ENCODE results near the gene SPTBN4.

SPTBN4 gene

DNA sequence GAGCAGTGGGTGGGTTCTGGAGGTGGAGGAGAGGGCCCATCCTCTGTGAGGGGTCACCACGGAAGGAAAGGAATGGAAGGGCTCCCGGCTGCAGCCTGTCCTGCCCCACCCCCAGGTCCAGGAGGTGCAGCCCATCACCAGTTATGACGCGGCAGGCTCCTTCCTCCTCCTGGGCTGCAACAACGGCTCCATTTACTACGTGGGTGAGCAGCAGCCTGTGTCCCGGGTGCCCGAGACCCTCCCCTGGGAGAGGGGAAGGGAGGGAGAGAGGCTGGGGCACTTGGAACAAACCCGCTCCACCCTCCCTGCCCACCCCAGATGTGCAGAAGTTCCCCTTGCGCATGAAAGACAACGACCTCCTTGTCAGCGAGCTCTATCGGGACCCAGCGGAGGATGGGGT lies 116.5 kb downstream of the SPTBN4 start:
- no peak overlapping the region for H3K4me3 ChIP-seq (ENCODE audit: low read depth, low read length)
- in situ Hi-C loops (cut with HindIII; ENCODE audit: low sequenced_read_pairs), result no loop called here
- no peak for TF ChIP-seq CTCF (IDR thresholded peaks at IDR 0.05; ENCODE audit: low read depth, low read length, missing control alignments)
- DNase-seq (ENCODE audit: low read depth), result no peak

- in situ Hi-C loops (cut with HindIII; ENCODE audit: low sequenced_read_pairs), result no loop called here
- no peak overlapping the region for H3K4me3 ChIP-seq (ENCODE audit: low read depth, low read length)
- TF ChIP-seq CTCF (IDR thresholded peaks at IDR 0.05; ENCODE audit: low read depth, low read length, missing control alignments), result peak; percentile 52
- no peak for DNase-seq (ENCODE audit: low read depth)
These were observed 117.2 kb downstream of the SPTBN4 start for GRCh38 chr19:40584007-40584406.

- no peak for DNase-seq (ENCODE audit: low read depth)
- in situ Hi-C loops (cut with HindIII; ENCODE audit: low sequenced_read_pairs), result no loop called here
- TF ChIP-seq CTCF (IDR thresholded peaks at IDR 0.05; ENCODE audit: low read depth, low read length, missing control alignments), result no peak
- no peak overlapping the region for H3K4me3 ChIP-seq (ENCODE audit: low read depth, low read length)
These were observed 118.6 kb downstream of the SPTBN4 start for GRCh38 chr19:40585241-40585981.

GRCh38 chr19:40585982-40586422 lies 119.2 kb downstream of the SPTBN4 start:
- TF ChIP-seq CTCF (IDR thresholded peaks at IDR 0.05; ENCODE audit: low read depth, low read length, missing control alignments), result no peak
- no peak for DNase-seq (ENCODE audit: low read depth)
- in situ Hi-C loops (cut with HindIII; ENCODE audit: low sequenced_read_pairs), result no loop called here
- no peak overlapping the region for H3K4me3 ChIP-seq (ENCODE audit: low read depth, low read length)

DNA sequence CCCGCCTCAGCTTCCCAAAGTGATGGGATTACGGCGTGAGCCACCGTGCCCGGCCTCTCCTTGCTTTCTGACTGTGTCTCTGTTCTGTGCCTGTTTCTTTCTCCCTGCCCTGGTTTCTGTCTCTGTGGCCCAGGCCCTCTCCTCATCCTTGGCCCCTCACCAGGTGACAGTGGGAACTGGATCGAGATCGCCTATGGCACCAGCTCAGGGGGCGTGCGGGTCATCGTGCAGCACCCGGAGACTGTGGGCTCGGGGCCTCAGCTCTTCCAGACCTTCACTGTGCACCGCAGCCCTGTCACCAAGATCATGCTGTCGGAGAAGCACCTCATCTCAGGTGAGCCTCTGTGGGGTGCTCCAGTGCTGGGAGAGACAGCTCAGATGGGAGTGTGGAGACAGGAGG lies 119.8 kb downstream of the SPTBN4 start:
- no peak overlapping the region for H3K4me3 ChIP-seq (ENCODE audit: low read depth, low read length)
- in situ Hi-C loops (cut with HindIII; ENCODE audit: low sequenced_read_pairs), result no loop called here
- TF ChIP-seq CTCF (IDR thresholded peaks at IDR 0.05; ENCODE audit: low read depth, low read length, missing control alignments), result no peak
- DNase-seq (ENCODE audit: low read depth), result no peak

DNA sequence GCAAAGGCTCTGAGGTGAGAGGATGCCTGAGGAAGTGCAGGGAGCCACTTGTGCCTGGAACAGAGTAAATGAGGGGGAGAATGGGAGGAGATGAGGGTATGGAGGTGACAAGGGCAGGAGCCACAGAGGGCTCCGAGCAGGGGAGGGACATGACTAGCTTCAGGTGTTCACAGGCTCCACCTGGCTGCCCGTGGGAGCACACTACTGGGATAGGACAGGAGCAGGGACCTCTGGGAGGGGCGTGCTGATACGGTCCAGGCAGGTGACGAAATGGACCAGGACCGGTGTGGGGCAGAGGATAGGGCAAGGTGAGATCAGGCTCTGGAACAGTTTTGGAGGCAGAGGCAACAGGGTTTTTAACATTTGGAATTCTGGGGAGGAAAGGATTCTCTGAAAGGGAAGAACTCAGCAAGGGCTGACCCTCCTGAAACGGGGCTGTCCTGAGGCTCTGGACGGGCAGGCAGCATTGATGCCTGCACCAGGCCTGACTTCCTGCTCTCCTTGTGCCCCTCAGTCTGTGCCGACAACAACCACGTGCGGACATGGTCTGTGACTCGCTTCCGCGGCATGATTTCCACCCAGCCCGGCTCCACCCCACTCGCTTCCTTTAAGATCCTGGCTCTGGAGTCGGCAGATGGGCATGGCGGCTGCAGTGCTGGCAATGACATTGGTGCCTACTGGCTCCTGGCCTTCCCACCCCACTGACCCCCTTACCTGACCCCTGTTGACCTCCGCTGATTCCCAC lies 121.5 kb downstream of the SPTBN4 start:
- DNase-seq (ENCODE audit: low read depth), result no peak
- no peak for TF ChIP-seq CTCF (IDR thresholded peaks at IDR 0.05; ENCODE audit: low read depth, low read length, missing control alignments)
- H3K4me3 ChIP-seq (ENCODE audit: low read depth, low read length), result no peak overlapping the region
- in situ Hi-C loops (cut with HindIII; ENCODE audit: low sequenced_read_pairs), result no loop called here

Measured in astrocyte of the cerebellum (primary cell).